ENCODE measurements around the gene IQSEC1.

GRCh38 chr3:13026534-13026933 lies 46.7 kb downstream of the IQSEC1 start:
- TF ChIP-seq CREB1 (IDR thresholded peaks at IDR 0.05) (no peak), RFX5 (IDR thresholded peaks at IDR 0.05; ENCODE audit: borderline replicate concordance, low read depth, low read length) (no peak), BRCA1 (IDR thresholded peaks at IDR 0.05; ENCODE audit: low read depth, low read length) (no peak), POLR2A (IDR thresholded peaks at IDR 0.05; ENCODE audit: control extremely low read depth in 1 of 2, low read depth in 2 of 2, low read length in 2 of 2) (no peak), SIN3A (conservative IDR thresholded peaks at IDR 0.05 in 1 of 2, IDR thresholded peaks at IDR 0.05 in 1 of 2; ENCODE audit: low read depth in 1 of 2, low read length in 2 of 2) (no peak), CTCF (IDR thresholded peaks at IDR 0.05; ENCODE audit: control extremely low read depth in 1 of 3, insufficient read depth in 1 of 3, low read depth in 1 of 3, low read length in 3 of 3) (no peak), EZH2 (IDR thresholded peaks at IDR 0.05; ENCODE audit: low read depth, low read length, severe bottlenecking) (no peak), RBBP5 (IDR thresholded peaks at IDR 0.05; ENCODE audit: borderline replicate concordance, low read depth, low read length) (no peak), POLR2AphosphoS5 (IDR thresholded peaks at IDR 0.05; ENCODE audit: low read depth, low read length) (no peak)
- TF ChIP-seq, protein P1, sequence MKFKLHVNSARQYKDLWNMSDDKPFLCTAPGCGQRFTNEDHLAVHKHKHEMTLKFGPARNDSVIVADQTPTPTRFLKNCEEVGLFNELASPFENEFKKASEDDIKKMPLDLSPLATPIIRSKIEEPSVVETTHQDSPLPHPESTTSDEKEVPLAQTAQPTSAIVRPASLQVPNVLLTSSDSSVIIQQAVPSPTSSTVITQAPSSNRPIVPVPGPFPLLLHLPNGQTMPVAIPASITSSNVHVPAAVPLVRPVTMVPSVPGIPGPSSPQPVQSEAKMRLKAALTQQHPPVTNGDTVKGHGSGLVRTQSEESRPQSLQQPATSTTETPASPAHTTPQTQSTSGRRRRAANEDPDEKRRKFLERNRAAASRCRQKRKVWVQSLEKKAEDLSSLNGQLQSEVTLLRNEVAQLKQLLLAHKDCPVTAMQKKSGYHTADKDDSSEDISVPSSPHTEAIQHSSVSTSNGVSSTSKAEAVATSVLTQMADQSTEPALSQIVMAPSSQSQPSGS (IDR thresholded peaks at IDR 0.05; ENCODE audit: low read length), result no peak
